NCI-H2227 treated with DMSO at 0.1 percent for 48 hours (cell line): ENCODE data around the gene FAM89A.
"Not testable (repeated sequence)": the region's sequence is repeated elsewhere in the genome, so short reads cannot be mapped to it uniquely, and the experiment has no call there.

Experiments
- DNase-seq: peaks from one replicate; lab custom pipeline; 2025; lab: John Stamatoyannopoulos, UW

FAM89A gene

DNA sequence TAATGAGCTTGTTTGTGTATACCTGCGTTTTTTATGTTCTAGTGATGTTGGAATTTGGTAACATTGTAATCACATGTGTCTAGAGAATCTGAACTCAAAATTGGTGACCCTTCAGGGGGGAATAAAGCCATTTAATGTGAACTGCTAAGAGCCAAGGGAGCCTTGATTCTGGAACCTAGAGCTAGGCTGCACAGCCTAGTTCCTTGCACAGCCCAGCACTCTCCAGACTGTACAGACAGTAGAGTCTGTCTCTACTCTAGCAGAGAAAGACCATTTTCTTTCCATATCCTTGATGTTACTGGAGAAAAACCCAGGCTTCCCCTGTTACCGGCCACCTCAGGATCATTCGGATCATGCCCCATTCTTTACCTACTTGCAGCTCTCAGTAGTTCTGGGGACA is 52.6 kb downstream of the FAM89A start:
- no peak for DNase-seq

DNA sequence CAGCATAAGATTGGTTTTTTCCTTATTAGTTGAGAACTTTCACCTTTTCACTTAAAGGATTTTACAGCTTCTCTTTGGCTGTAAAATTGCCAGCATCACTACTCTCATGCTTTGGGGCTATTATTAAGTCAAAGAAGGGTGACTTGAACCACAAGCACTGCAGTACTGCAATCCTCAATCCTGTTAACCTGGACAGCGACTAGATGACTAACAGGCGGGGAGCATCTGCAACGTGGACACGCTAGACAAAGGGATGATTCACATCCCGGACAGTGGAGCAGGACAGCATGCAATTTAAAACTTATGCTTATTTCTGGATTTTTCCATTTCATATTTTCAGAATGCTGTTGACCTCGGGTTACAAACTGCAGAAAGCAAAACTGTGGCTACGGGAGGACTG is 53.1 kb downstream of the FAM89A start:
- no peak for DNase-seq

DNA sequence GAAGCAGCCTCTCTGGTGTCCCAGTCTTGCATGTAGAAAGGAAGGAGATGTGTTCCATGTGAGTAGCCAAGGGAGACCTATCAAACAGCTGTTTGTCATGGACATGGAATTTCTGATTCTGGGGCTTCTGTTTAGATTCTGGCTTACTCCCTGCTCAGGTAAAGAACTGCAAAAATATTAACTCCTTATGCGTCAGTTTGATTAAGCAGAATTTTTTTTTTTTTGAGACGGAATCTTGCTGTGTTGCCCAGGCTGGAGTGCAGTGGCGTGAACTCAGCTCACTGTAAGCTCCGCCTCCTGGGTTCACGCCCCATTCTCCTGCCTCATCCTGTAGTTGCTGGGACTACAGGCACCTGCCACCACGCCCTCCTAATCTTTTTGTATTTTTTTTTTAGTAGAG is 54.3 kb downstream of the FAM89A start:
- no peak for DNase-seq

DNA sequence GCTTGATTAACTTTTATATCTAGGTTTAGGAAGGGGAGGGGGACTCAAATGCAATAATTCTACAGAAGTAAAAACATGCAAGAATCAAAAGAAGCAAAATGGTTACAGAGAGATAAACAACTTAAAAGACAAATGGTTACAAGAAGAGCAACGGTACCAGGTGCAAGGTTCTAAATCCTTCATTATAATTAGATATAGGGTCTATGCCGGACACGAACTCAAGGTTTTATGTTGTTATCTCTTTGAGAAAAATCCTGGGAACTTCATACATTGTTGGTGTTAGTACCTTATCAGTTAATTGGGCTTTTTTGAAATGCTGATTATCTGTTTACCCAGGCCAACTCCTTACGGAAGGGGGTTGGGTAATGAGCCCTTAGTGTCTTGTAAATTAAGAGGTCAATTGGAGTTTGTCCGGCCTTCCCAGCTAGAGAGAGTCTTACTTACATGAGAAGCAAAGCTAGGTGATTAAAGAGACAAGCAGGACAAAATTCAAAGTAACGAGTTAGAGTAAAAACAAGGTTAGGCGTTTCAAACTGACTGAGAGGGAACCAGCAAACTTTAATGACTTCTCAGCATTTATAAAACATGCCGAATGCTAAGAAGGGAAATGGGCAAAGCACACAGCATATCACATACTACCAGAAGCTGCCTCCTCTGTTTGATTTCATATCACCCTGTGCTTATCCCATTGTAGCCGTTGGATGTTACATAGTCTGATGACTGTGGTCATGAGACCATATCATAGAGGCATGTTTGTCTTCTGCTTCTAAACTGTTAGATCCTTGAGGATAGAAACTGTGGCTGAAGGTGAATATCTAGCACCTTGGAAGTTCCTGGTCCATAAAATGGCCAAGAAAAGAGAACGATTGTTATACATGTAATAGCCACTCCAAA is 55.2 kb downstream of the FAM89A start:
- not testable (repeated sequence) for DNase-seq

DNA sequence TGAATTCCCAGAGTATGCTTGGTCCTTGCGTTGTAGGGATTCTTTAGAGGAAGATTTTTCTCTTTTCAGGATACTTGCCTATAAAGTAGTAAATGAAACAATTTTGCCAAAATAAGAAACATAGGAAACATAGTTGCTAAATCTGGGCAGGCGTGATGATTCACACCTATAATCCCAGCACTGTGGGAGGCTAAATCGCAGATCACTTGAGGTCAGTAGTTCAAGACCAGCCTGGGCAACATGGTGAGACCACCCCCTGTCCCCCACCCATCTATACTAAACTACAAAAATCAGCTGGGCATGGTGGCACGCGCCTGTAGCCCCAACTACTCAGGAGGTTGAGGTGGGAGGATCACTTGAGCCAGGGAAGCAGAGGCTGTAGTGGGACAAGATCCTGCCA is 56.2 kb downstream of the FAM89A start:
- no peak for DNase-seq

DNA sequence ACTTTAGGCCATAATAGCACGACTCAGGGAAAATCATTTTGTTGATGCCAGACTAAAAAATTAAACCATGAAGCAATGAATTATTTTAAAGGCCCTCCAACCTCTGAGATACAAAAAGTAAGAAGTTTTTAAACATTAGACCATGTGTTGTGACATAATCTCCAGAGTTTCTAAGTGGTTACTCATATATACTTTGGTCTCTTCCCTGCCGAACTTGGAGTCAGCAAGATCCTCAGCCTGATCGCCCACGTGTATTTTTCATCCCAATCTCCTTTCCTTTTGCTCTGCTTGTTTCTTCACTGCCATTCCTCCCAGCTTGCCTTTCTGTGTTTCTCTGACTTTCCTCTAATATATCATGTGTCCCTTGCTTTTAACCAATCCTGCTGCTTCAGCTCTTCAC is 57.4 kb downstream of the FAM89A start:
- DNase-seq: no peak

DNA sequence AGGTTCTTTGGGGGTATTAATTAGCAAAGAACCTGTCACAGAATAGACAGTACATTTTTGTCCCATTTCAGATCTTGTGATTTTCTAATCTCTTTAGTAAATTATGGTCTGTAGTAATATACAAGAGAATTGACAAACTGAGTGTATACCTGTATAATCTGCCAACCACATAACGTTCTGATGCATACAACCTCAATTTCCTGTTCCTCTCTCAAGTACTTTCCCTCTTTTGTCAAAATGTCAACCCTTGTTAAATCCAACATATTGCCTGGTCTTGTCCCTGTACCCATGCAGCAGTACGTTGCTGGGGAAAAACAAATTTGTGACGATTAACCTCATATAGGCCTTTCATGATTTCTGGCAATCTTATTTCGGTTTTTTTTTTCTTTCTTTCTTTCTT is 60.1 kb downstream of the FAM89A start:
- no peak for DNase-seq

DNA sequence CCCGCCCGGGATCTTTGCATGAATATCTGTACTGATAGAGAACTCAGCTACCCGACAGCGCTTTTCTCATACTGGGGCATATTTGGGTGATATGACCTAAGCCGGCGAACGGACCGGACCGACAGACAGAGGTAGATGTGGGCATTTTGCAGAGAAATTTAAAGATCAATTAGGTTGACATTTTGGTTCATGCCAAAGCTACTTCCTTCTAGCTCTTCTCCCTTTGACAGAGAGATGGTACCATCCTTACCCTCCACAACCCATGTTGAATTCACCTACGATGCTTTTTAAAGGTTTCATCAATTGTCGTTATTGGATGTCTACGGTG is 60.7 kb downstream of the FAM89A start:
- no peak for DNase-seq

DNA sequence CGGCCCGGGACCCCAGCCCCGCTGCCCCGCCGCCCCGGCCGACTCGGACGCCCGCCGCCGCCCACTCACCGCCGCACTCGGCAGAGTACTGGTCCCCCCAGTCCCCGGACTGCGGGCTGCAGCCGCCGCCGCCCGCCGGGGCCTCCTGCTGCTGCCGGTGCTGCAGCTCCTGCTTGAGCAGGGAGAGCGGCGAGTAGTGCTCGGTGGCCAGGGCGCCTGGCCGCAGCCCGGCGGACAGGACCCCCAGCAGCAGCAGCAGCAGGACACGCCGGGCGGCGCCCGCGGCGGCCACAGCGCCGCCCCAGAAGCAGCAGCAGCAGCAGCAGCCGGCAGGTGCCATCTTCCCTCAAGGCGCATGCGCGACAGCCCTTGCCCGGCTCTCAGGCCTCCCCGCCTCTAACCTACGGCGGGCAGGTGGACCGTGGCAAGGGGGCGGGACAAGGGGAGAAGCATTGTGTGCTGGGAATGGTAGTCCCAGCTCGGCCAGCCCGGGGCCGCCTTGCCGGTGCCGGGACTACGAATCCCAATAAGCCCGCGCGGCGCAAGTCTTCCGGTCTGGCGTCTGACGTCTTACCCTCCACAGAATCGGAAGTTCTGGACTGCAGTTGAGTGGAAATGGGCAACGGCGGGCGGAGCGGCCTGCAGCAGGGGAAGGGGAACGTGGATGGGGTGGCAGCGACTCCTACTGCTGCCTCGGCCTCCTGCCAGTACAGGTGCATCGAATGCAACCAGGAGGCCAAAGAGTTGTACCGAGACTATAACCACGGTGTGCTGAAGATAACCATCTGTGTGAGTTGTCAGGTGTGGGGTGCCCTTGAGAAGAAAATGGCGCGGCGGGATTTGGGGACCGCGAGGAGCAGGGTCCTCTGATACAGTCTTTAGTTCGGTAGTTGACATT is 61.3 kb downstream of the FAM89A start, which contains the start of the genes ARV1 and TTC13:
Gene ARV1, plus strand, starts transcription at position 604 of the 898 bp plus-strand sequence. Its CDS starts 12 bp downstream, at position 616.
Gene TTC13, minus strand, starts transcription at position 371 of the 898 bp plus-strand sequence. Its CDS starts 31 bp downstream, at position 340.
- peak; percentile 98 for DNase-seq

DNA sequence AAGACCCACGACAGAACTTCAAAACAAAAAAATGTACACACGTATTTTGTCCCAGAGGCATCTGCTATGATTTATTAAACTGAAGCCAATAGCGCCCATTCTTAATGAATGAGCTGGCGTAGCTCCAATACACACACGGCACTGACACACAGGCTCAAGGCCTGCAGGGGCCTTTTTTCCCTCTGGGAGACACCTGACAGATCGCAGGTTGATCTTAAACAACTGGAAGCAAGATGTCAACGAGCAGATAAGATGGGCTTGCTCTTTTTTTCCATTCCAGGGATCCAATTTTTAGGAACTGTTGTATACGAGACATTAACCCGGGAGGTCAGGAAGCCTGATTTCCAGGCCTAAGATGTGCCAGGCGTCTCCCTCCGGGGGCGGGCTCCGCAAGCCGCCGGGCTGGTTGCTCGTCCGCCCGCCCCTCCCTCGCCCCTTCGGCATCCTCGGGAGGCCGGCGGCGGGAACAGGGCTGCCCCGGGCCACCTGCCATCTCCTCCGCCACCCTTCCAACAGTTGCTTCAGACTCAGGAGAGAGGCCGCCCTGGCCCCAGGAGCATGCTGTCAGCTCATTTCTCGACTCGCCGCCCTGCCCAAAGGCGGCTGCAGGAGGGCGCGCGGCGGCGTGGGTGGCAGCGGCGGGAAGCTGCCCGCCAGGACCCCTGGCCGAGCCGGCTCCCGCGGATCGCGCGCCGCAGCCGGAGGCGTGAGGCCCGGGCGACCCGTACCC is 62.1 kb downstream of the FAM89A start:
- DNase-seq: peak; percentile 20

DNA sequence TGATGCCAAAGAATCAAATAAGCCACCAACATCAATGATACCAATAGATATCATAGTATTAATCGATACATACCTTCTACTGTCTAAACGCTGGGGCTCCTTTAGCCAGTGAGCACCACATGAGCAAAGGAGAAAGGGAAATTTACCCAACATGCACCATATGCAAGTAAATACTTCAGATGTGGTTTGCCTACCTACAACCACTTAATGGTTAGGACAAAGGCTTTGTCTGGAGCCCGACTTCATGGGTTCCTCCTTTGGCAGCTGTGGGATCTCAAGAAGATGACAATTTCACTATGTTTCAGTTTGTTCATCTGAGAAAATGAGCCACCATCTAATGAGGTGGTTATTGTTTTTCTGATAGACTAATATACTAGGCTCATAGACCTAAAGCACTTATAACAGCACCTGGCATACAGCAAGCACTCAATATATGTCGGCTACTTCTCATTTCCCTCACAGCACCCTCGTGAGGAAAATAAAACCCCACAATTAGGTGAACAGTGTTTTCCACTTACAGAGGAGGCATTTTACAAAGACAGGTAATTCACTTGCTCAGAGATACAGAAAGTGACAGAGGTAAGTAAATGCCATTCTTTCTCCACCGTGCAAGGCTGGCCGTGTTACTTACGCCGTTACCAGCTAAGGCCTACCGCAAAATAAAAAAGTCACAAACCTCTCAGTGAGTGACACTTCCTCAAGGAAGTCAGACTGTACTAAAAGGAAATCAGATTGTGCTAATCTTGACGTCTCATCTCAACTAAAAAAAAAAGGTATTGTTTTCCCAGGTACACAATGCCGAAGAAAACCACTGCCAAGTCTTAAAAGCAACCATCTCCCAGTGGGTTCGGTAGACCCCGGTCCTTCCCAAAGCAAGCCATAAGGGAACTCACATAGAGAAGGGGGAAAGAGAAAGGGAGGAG is 63.0 kb downstream of the FAM89A start:
- no peak for DNase-seq

DNA sequence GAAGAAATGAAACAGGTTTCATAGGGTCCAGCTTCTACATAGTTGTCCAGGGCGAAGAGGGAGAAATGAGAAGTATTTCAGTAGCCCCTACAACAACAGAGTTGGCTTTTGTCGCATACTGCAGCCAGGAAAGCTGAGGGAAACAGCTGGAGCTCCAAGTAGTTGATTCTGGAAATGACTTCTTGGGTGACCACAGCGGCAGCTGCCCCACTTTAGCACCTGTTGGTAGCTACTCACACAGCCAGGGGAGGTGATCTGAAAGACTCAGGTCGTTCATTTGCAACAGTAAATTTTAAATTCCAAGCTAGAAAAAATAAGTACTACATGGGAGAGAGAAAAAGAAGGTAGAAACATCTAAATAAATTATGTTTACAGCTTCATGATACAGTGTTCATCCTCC is 63.7 kb downstream of the FAM89A start:
- DNase-seq: no peak

DNA sequence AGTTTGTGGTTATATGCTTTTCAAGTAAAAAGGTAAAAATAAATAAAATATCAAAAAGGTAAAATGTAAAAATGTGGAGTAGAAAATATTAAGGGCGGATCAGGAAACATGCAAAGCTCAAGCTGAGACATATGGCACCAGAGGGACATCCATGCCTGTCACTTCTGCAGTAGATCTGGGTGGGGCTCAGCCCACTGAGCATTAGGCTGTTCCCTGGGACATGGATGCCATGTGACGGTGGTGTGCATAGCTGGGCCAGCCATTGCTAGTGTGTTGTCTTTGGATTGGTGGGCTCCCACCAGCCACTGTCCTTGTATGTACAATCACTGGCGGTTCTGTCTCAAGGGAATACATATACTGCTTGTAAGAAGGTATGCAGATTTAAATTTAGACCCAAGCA is 64.4 kb downstream of the FAM89A start:
- DNase-seq: no peak

DNA sequence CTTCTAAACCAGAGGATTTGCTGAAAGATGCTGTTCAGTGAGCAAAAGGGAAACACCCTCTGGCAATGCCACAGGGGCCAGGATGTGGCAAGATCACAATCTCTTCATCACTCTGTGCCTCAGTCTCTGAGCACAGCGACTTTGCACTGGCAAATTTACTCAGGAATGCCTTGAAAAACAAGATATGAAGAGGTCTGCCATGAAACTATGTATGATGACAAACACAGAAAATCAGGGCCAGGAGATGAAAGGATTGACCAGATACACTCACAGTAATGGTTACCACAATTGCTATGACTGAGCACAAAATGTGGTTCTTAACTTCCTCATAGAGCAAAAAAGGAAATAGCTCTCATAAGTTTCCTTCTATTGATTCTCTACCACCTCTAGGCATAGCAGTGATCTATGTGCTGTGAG is 67.2 kb downstream of the FAM89A start:
- DNase-seq: no peak

DNA sequence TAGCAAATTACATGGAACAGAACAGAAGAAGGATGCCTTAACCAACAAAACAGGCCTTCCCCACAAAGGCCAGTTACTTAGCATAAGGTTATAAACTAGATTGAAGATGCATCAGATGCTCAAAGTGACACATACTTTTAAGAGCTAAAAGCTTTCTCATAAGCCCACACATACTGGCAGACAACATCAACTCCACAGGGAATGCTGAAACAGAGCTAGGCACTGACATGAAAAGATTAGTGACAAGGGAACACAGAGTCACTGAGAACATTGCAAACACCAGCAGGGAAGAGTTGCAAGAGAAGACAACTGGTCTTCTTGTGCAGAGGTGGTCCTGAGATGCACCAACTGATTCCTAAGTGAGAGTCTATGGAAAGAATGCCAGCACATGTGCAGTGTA is 68.3 kb downstream of the FAM89A start:
- DNase-seq: no peak

DNA sequence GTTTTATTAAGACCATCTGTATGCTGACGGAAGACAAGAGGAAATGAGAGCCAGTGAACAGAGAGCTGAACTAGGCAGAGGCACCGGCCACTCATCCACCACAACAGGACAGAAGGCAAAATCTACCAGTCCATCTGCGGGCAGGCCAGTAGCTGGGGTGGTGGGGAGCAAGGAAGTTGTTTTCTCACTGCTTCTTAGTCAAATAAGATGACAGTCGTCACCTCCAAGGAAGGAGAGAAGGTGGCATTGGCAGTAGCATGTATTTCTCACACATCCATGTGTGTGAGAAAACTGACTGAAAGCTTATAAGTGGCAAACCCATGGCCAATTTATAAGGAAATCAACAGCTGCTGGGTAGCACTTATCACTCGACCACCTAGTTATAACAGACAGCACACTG is 69.6 kb downstream of the FAM89A start:
- no peak for DNase-seq
